ENCODE measurements around the gene TUBB1. TPM values are rescaled to one million over a fixed set of nuclear protein-coding genes. Genes with fewer than 3 reads are reported as not detected.

TUBB1 gene
- polyA plus RNA-seq, 1 donor (not counting 4 experiments of a cell fraction or from before 2014, with no cell fraction given), result 0.03 TPM

GRCh38 chr20:59015812-59016711 is 3.2 kb upstream of the TUBB1 start:
- FAIRE-seq (no peak), DNase-seq (ENCODE audit: low read depth, low spot score) (no peak)
- Histone ChIP-seq H3K9me1 (ENCODE audit: control insufficient read depth, extremely low read depth, insufficient read depth, low read length) (no peaks in the 10 kb centered on the region), H3K27ac (ENCODE audit: control insufficient read depth, insufficient read depth, low read length) (no peak overlapping the region), H2AFZ (ENCODE audit: control insufficient read depth, low read length) (no peak overlapping the region), H3K4me1 (ENCODE audit: control insufficient read depth, extremely low read depth, insufficient read depth, low read length) (peaks cover 27% of the 10 kb centered on the region), H3K27me3 (ENCODE audit: control insufficient read depth, extremely low read depth, insufficient read depth, low read length) (no peaks in the 10 kb centered on the region), H4K20me1 (ENCODE audit: control insufficient read depth, extremely low read depth, insufficient read depth, low read length) (no peaks in the 10 kb centered on the region), H3K79me2 (ENCODE audit: control insufficient read depth, insufficient read depth, low read length) (no peaks in the 10 kb centered on the region), H3K36me3 (ENCODE audit: control insufficient read depth in 2 of 2, extremely low read depth in 1 of 2, insufficient read depth in 2 of 2, low read length in 2 of 2) (no peaks in the 10 kb centered on the region), H3K9me3 (ENCODE audit: control insufficient read depth, low read depth, low read length) (no peaks in the 10 kb centered on the region), H3K9ac (ENCODE audit: control insufficient read depth, extremely low read depth, insufficient read depth, low read length) (no peak overlapping the region), H3K4me3 (ENCODE audit: control insufficient read depth in 2 of 3, extremely low read depth in 1 of 3, insufficient read depth in 2 of 3, low read depth in 1 of 3, low read length in 3 of 3) (no peak overlapping the region), H3K4me2 (ENCODE audit: control insufficient read depth, extremely low read depth, insufficient read depth, low read depth, low read length) (peak overlapping the region; percentile 7)
- no peak for TF ChIP-seq CTCF (optimal IDR thresholded peaks at IDR 0.05 in 1 of 3, IDR thresholded peaks at IDR 0.05 in 1 of 3, conservative IDR thresholded peaks at IDR 0.05 in 1 of 3; ENCODE audit: extremely low read depth in 1 of 3, insufficient read depth in 2 of 3, low read length in 3 of 3)
- TF ChIP-seq EZH2 (IDR thresholded peaks at IDR 0.05; ENCODE audit: low read length), result no peak
- dilution Hi-C loops (cut with MboI; ENCODE audit: extremely low pct_ligation_motif_present, low sequenced_read_pairs), result no loop called here

- dilution Hi-C loops (cut with MboI; ENCODE audit: extremely low pct_ligation_motif_present, low sequenced_read_pairs), result no loop called here
- H3K4me3 ChIP-seq (ENCODE audit: control insufficient read depth in 2 of 3, extremely low read depth in 1 of 3, insufficient read depth in 2 of 3, low read depth in 1 of 3, low read length in 3 of 3), result no peak overlapping the region
- H3K9me3 ChIP-seq (ENCODE audit: control insufficient read depth, low read depth, low read length), result no peaks in the 10 kb centered on the region
- no peaks in the 10 kb centered on the region for H4K20me1 ChIP-seq (ENCODE audit: control insufficient read depth, extremely low read depth, insufficient read depth, low read length)
- H3K4me1 ChIP-seq (ENCODE audit: control insufficient read depth, extremely low read depth, insufficient read depth, low read length), result peaks cover 26% of the 10 kb centered on the region
- TF ChIP-seq EZH2 (IDR thresholded peaks at IDR 0.05; ENCODE audit: low read length) (no peak), CTCF (optimal IDR thresholded peaks at IDR 0.05 in 1 of 3, IDR thresholded peaks at IDR 0.05 in 1 of 3, conservative IDR thresholded peaks at IDR 0.05 in 1 of 3; ENCODE audit: extremely low read depth in 1 of 3, insufficient read depth in 2 of 3, low read length in 3 of 3) (no peak)
- H3K79me2 ChIP-seq (ENCODE audit: control insufficient read depth, insufficient read depth, low read length), result no peaks in the 10 kb centered on the region
- H3K9me1 ChIP-seq (ENCODE audit: control insufficient read depth, extremely low read depth, insufficient read depth, low read length), result no peaks in the 10 kb centered on the region
- FAIRE-seq (no peak), DNase-seq (ENCODE audit: low read depth, low spot score) (no peak)
- no peaks in the 10 kb centered on the region for H3K27me3 ChIP-seq (ENCODE audit: control insufficient read depth, extremely low read depth, insufficient read depth, low read length)
- no peak overlapping the region for H3K27ac ChIP-seq (ENCODE audit: control insufficient read depth, insufficient read depth, low read length)
- peak overlapping the region; percentile 7 for H3K4me2 ChIP-seq (ENCODE audit: control insufficient read depth, extremely low read depth, insufficient read depth, low read depth, low read length)
- H2AFZ ChIP-seq (ENCODE audit: control insufficient read depth, low read length), result no peak overlapping the region
- no peaks in the 10 kb centered on the region for H3K36me3 ChIP-seq (ENCODE audit: control insufficient read depth in 2 of 2, extremely low read depth in 1 of 2, insufficient read depth in 2 of 2, low read length in 2 of 2)
- no peak overlapping the region for H3K9ac ChIP-seq (ENCODE audit: control insufficient read depth, extremely low read depth, insufficient read depth, low read length)
Measured at GRCh38 chr20:59016795-59017492, 2.3 kb upstream of the TUBB1 start.

All from keratinocyte (primary cell).